ENCODE measurements around the gene XPNPEP1.

Gene XPNPEP1

DNA sequence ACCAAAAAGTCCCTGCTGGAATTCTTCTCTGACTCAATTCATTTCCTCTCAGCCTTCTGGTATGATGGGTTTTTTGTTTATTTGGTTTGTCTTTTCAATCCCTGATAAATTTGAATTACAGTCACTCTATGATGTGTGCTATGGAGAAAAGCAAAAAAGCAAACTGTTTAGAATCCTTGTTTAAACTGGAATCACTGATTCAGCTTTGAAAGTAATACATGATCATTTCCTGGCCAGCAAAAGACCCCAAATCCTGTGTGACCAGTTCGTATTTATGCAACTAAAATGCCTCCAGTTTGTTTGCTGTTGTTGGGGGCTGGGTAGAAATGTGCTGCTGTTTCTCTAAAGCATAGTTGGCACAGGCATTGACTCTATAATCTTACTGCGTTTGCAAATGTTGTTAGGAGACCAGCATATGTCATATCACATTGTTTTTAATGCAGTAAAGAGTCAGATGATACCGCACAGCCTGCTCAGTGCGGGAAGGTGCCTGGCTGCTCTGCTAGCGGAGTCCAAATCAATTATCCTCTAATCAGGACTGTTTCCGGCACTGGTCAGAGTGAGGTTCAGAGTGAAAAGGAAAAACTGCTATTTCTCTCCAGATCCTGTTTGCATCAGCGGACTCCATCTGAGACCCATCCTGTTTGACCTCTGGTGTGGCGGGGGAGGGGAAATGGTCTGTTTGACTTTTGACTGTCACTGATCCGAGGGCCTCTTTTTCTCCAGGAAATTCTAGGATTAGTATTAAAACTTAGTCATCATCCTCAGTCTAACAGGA is 43.8 kb upstream of the XPNPEP1 start:
- Histone ChIP-seq H3K27ac (ENCODE audit: low read depth, low read length) (no peak overlapping the region), H2AFZ (ENCODE audit: low read depth, low read length, severe bottlenecking) (no peak overlapping the region), H3K4me2 (ENCODE audit: low read depth, low read length, poor library complexity, severe bottlenecking) (no peak overlapping the region)

DNA sequence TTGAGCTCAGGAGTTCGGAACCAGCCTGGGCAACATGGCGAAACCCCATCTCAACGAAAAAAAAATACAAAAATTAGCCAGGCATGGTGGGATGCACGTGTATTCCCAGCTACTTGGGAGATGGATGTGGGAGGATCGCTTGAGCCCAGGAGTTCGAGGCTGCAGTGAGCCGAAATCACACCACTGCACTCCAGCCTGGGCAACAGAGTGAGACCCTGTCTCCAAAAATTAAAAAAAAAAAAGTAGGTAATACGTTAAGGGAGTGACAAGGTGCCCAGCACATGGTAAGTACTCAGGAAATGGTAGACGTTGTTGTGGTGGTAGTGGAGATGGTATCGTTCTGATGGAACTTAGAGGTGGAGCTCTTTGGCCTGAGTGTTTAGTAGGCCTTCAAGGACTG is 41.0 kb upstream of the XPNPEP1 start:
- Histone ChIP-seq H3K9ac (ENCODE audit: low read length) (no peak overlapping the region), H3K36me3 (ENCODE audit: low read length) (no peaks in the 10 kb centered on the region), H3K27me3 (ENCODE audit: low read length) (no peaks in the 10 kb centered on the region)

More for the DNA sequence above, 43.8 kb upstream of the XPNPEP1 start:
- Histone ChIP-seq H3K36me3 (ENCODE audit: low read length) (no peaks in the 10 kb centered on the region), H3K27me3 (ENCODE audit: low read length) (no peaks in the 10 kb centered on the region), H3K4me3 (ENCODE audit: insufficient read depth, low read length, poor library complexity, severe bottlenecking) (no peak overlapping the region), H3K79me2 (ENCODE audit: insufficient read depth, low read length) (no peaks in the 10 kb centered on the region), H3K9me2 (replicated peaks; ENCODE audit: insufficient read depth, low read length) (no peaks in the 10 kb centered on the region), H3K9ac (ENCODE audit: low read length) (no peak overlapping the region), H4K20me1 (ENCODE audit: low read depth, low read length) (no peaks in the 10 kb centered on the region), H3F3A (ENCODE audit: insufficient read depth) (no peaks in the 10 kb centered on the region), H3K9me3 (ENCODE audit: insufficient read depth, low read length) (no peaks in the 10 kb centered on the region)
- no peak for TF ChIP-seq EZH2phosphoT487 (conservative IDR thresholded peaks at IDR 0.05; ENCODE audit: low read length)
- TF ChIP-seq, protein P1, sequence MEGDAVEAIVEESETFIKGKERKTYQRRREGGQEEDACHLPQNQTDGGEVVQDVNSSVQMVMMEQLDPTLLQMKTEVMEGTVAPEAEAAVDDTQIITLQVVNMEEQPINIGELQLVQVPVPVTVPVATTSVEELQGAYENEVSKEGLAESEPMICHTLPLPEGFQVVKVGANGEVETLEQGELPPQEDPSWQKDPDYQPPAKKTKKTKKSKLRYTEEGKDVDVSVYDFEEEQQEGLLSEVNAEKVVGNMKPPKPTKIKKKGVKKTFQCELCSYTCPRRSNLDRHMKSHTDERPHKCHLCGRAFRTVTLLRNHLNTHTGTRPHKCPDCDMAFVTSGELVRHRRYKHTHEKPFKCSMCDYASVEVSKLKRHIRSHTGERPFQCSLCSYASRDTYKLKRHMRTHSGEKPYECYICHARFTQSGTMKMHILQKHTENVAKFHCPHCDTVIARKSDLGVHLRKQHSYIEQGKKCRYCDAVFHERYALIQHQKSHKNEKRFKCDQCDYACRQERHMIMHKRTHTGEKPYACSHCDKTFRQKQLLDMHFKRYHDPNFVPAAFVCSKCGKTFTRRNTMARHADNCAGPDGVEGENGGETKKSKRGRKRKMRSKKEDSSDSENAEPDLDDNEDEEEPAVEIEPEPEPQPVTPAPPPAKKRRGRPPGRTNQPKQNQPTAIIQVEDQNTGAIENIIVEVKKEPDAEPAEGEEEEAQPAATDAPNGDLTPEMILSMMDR (IDR thresholded peaks at IDR 0.05; ENCODE audit: insufficient read depth, low read length, poor library complexity, severe bottlenecking) = no peak

DNA sequence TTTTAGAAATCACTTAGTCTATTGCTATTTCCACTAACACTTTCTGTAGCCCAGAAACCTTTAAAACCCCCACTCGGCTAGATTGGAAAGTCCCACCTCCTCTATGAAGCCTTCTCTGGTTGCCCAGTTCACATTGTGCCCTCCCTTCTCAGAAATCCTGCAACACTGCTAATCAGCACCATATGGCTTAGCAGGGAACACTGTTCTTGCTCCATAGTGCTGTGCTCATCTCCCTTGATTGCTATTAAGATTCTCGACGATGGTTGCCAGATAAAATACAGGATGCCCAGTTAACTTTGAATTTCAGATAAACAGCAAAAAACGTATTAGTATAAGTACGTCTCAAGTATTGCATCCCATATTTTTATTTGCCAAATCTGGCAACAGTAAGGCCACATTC is 40.1 kb upstream of the XPNPEP1 start:
- Histone ChIP-seq H3F3A (ENCODE audit: insufficient read depth) (no peaks in the 10 kb centered on the region), H2AFZ (ENCODE audit: low read depth, low read length, severe bottlenecking) (no peak overlapping the region), H3K4me2 (ENCODE audit: low read depth, low read length, poor library complexity, severe bottlenecking) (no peak overlapping the region), H3K4me3 (ENCODE audit: insufficient read depth, low read length, poor library complexity, severe bottlenecking) (no peak overlapping the region), H3K79me2 (ENCODE audit: insufficient read depth, low read length) (no peaks in the 10 kb centered on the region), H3K36me3 (ENCODE audit: low read length) (no peaks in the 10 kb centered on the region), H3K27me3 (ENCODE audit: low read length) (no peaks in the 10 kb centered on the region), H3K9me3 (ENCODE audit: insufficient read depth, low read length) (no peaks in the 10 kb centered on the region), H4K20me1 (ENCODE audit: low read depth, low read length) (no peaks in the 10 kb centered on the region), H3K27ac (ENCODE audit: low read depth, low read length) (no peak overlapping the region), H3K9ac (ENCODE audit: low read length) (no peak overlapping the region), H3K9me2 (replicated peaks; ENCODE audit: insufficient read depth, low read length) (no peaks in the 10 kb centered on the region)
- TF ChIP-seq EZH2phosphoT487 (conservative IDR thresholded peaks at IDR 0.05; ENCODE audit: low read length) = no peak

More for the DNA sequence above, 41.0 kb upstream of the XPNPEP1 start:
- no peak overlapping the region for H3K27ac ChIP-seq (ENCODE audit: low read depth, low read length)
- H2AFZ ChIP-seq (ENCODE audit: low read depth, low read length, severe bottlenecking) = no peak overlapping the region
- no peaks in the 10 kb centered on the region for H3K9me3 ChIP-seq (ENCODE audit: insufficient read depth, low read length)
- no peaks in the 10 kb centered on the region for H3K9me2 ChIP-seq (replicated peaks; ENCODE audit: insufficient read depth, low read length)
- H4K20me1 ChIP-seq (ENCODE audit: low read depth, low read length) = no peaks in the 10 kb centered on the region
- H3K4me3 ChIP-seq (ENCODE audit: insufficient read depth, low read length, poor library complexity, severe bottlenecking) = no peak overlapping the region
- H3F3A ChIP-seq (ENCODE audit: insufficient read depth) = no peaks in the 10 kb centered on the region
- H3K4me2 ChIP-seq (ENCODE audit: low read depth, low read length, poor library complexity, severe bottlenecking) = no peak overlapping the region
- H3K79me2 ChIP-seq (ENCODE audit: insufficient read depth, low read length) = no peaks in the 10 kb centered on the region
- no peak for TF ChIP-seq EZH2phosphoT487 (conservative IDR thresholded peaks at IDR 0.05; ENCODE audit: low read length)
- TF ChIP-seq, protein P1 (IDR thresholded peaks at IDR 0.05; ENCODE audit: insufficient read depth, low read length, poor library complexity, severe bottlenecking) = no peak

DNA sequence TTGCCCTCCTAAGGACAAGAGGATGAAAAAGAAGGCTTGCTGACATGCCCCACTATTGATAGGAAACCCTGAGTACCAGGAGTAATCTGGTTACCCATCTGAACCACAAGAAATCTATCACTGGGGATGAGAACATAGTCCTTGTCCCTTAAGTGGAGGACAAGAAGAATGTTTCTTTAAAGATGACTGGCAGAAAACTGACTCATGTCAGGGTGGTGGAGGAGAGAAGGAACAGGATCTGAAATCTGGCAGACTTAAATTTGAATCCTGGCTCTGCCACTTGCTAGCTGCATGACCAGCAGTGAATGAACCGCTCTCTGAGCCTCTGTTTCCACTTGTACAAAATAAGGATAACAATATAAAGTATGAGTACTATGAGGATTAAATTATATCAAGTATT is 38.9 kb upstream of the XPNPEP1 start:
- Histone ChIP-seq H3K36me3 (ENCODE audit: low read length) (no peaks in the 10 kb centered on the region), H3K27ac (ENCODE audit: low read depth, low read length) (no peak overlapping the region), H3K9ac (ENCODE audit: low read length) (no peak overlapping the region)

More for the DNA sequence above, 38.9 kb upstream of the XPNPEP1 start:
- H3K79me2 ChIP-seq (ENCODE audit: insufficient read depth, low read length) = no peaks in the 10 kb centered on the region
- no peaks in the 10 kb centered on the region for H3K27me3 ChIP-seq (ENCODE audit: low read length)
- H3F3A ChIP-seq (ENCODE audit: insufficient read depth) = no peaks in the 10 kb centered on the region
- no peak overlapping the region for H3K4me3 ChIP-seq (ENCODE audit: insufficient read depth, low read length, poor library complexity, severe bottlenecking)
- no peaks in the 10 kb centered on the region for H3K9me3 ChIP-seq (ENCODE audit: insufficient read depth, low read length)
- H3K4me2 ChIP-seq (ENCODE audit: low read depth, low read length, poor library complexity, severe bottlenecking) = no peak overlapping the region
- no peak overlapping the region for H2AFZ ChIP-seq (ENCODE audit: low read depth, low read length, severe bottlenecking)
- no peaks in the 10 kb centered on the region for H3K9me2 ChIP-seq (replicated peaks; ENCODE audit: insufficient read depth, low read length)
- H4K20me1 ChIP-seq (ENCODE audit: low read depth, low read length) = no peaks in the 10 kb centered on the region
- TF ChIP-seq, protein P1 (IDR thresholded peaks at IDR 0.05; ENCODE audit: insufficient read depth, low read length, poor library complexity, severe bottlenecking) = no peak
- no peak for TF ChIP-seq EZH2phosphoT487 (conservative IDR thresholded peaks at IDR 0.05; ENCODE audit: low read length)

All from SU-DHL-6 (cell line).